ENCODE measurements around the gene CCDC51.
"Not testable (repeated sequence)": the region's sequence is repeated elsewhere in the genome, so short reads cannot be mapped to it uniquely, and the experiment has no call there.

GRCh38 chr3:48482822-48483221 lies 42.9 kb upstream of the CCDC51 start:
- TF ChIP-seq CTCF (conservative IDR thresholded peaks at IDR 0.05; ENCODE audit: low read depth, low read length); EZH2 (IDR thresholded peaks at IDR 0.05; ENCODE audit: low read length, unreplicated experiment); EZH2phosphoT487 (IDR thresholded peaks at IDR 0.05; ENCODE audit: borderline replicate concordance, low read length): not testable (repeated sequence)
